WTC11 (cell line): Measurements from ENCODE around the gene MEIS3.

ENCODE experiments used
- TF ChIP-seq, protein P1 (sequence below): sonication (generic); formaldehyde crosslinking; IDR thresholded peaks from 2 replicates; pipeline ENCODE4 v1.8.0; 2022; ENCODE audit warnings: missing genetic modification reagents
- TF ChIP-seq, protein P2 (sequence below): fragments of 200-600 bp; IDR thresholded peaks from 2 replicates; pipeline ENCODE4 v1.8.0; 2022; ENCODE audit warnings: antibody characterized with exemption
- TF ChIP-seq, protein P3 (sequence below): sonication (generic); formaldehyde crosslinking; IDR thresholded peaks from 2 replicates; pipeline ENCODE4 v1.8.1; 2022; ENCODE audit warnings: low read depth, missing genetic modification reagents, borderline replicate concordance
- TF ChIP-seq, protein P4 (sequence below): sonication (generic); formaldehyde crosslinking; IDR thresholded peaks from 2 replicates; pipeline ENCODE4 v1.8.0; 2022; ENCODE audit warnings: mild to moderate bottlenecking, missing genetic modification reagents
- TF ChIP-seq, protein P5 (sequence below): sonication (generic); formaldehyde crosslinking; IDR thresholded peaks from 2 replicates; pipeline ENCODE4 v1.8.1; 2023; ENCODE audit warnings: mild to moderate bottlenecking, moderate library complexity, missing genetic modification reagents

DNA sequence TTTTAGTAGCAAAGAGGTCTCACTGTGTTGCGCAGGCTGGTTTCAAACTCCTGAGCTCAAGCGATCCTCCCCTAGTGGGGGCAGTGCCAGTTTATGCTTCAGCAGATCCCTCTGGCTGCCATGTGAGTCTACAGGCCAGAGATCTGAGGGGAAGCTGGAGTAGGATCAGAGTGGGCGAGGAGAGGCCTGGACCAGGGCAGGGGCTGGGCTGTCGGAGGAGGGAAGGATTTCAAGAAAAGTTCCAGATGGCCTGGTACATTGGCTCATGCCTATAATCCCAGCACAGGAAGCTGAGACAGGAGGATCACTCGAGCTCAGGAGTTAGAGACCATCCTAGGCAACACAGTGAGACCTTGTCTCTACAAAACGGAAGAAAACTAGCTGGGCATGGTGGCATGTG is 60.4 kb downstream of the MEIS3 start:
- TF ChIP-seq, protein P1, sequence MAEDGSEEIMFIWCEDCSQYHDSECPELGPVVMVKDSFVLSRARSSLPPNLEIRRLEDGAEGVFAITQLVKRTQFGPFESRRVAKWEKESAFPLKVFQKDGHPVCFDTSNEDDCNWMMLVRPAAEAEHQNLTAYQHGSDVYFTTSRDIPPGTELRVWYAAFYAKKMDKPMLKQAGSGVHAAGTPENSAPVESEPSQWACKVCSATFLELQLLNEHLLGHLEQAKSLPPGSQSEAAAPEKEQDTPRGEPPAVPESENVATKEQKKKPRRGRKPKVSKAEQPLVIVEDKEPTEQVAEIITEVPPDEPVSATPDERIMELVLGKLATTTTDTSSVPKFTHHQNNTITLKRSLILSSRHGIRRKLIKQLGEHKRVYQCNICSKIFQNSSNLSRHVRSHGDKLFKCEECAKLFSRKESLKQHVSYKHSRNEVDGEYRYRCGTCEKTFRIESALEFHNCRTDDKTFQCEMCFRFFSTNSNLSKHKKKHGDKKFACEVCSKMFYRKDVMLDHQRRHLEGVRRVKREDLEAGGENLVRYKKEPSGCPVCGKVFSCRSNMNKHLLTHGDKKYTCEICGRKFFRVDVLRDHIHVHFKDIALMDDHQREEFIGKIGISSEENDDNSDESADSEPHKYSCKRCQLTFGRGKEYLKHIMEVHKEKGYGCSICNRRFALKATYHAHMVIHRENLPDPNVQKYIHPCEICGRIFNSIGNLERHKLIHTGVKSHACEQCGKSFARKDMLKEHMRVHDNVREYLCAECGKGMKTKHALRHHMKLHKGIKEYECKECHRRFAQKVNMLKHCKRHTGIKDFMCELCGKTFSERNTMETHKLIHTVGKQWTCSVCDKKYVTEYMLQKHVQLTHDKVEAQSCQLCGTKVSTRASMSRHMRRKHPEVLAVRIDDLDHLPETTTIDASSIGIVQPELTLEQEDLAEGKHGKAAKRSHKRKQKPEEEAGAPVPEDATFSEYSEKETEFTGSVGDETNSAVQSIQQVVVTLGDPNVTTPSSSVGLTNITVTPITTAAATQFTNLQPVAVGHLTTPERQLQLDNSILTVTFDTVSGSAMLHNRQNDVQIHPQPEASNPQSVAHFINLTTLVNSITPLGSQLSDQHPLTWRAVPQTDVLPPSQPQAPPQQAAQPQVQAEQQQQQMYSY (CRISPR knock-in tag), result no peak
- TF ChIP-seq, protein P2, sequence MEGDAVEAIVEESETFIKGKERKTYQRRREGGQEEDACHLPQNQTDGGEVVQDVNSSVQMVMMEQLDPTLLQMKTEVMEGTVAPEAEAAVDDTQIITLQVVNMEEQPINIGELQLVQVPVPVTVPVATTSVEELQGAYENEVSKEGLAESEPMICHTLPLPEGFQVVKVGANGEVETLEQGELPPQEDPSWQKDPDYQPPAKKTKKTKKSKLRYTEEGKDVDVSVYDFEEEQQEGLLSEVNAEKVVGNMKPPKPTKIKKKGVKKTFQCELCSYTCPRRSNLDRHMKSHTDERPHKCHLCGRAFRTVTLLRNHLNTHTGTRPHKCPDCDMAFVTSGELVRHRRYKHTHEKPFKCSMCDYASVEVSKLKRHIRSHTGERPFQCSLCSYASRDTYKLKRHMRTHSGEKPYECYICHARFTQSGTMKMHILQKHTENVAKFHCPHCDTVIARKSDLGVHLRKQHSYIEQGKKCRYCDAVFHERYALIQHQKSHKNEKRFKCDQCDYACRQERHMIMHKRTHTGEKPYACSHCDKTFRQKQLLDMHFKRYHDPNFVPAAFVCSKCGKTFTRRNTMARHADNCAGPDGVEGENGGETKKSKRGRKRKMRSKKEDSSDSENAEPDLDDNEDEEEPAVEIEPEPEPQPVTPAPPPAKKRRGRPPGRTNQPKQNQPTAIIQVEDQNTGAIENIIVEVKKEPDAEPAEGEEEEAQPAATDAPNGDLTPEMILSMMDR, result no peak
- TF ChIP-seq, protein P3, sequence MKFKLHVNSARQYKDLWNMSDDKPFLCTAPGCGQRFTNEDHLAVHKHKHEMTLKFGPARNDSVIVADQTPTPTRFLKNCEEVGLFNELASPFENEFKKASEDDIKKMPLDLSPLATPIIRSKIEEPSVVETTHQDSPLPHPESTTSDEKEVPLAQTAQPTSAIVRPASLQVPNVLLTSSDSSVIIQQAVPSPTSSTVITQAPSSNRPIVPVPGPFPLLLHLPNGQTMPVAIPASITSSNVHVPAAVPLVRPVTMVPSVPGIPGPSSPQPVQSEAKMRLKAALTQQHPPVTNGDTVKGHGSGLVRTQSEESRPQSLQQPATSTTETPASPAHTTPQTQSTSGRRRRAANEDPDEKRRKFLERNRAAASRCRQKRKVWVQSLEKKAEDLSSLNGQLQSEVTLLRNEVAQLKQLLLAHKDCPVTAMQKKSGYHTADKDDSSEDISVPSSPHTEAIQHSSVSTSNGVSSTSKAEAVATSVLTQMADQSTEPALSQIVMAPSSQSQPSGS (CRISPR knock-in tag), result no peak
- TF ChIP-seq, protein P4, sequence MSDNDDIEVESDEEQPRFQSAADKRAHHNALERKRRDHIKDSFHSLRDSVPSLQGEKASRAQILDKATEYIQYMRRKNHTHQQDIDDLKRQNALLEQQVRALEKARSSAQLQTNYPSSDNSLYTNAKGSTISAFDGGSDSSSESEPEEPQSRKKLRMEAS (CRISPR knock-in tag), result no peak
- TF ChIP-seq, protein P5, sequence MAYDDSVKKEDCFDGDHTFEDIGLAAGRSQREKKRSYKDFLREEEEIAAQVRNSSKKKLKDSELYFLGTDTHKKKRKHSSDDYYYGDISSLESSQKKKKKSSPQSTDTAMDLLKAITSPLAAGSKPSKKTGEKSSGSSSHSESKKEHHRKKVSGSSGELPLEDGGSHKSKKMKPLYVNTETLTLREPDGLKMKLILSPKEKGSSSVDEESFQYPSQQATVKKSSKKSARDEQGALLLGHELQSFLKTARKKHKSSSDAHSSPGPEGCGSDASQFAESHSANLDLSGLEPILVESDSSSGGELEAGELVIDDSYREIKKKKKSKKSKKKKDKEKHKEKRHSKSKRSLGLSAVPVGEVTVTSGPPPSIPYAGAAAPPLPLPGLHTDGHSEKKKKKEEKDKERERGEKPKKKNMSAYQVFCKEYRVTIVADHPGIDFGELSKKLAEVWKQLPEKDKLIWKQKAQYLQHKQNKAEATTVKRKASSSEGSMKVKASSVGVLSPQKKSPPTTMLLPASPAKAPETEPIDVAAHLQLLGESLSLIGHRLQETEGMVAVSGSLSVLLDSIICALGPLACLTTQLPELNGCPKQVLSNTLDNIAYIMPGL, result no peak
